HG03460 (cell line): ENCODE data around the gene DDX1.

Experiments used
- ATAC-seq: cut with Tn5 transposase; IDR thresholded peaks from one replicate; pipeline ENCODE4 v1.9.1; 2021; ENCODE audit not compliant: unreplicated experiment

DDX1 gene

GRCh38 chr2:15626967-15627366 is 35.3 kb downstream of the DDX1 start:
- no peak for ATAC-seq

DNA sequence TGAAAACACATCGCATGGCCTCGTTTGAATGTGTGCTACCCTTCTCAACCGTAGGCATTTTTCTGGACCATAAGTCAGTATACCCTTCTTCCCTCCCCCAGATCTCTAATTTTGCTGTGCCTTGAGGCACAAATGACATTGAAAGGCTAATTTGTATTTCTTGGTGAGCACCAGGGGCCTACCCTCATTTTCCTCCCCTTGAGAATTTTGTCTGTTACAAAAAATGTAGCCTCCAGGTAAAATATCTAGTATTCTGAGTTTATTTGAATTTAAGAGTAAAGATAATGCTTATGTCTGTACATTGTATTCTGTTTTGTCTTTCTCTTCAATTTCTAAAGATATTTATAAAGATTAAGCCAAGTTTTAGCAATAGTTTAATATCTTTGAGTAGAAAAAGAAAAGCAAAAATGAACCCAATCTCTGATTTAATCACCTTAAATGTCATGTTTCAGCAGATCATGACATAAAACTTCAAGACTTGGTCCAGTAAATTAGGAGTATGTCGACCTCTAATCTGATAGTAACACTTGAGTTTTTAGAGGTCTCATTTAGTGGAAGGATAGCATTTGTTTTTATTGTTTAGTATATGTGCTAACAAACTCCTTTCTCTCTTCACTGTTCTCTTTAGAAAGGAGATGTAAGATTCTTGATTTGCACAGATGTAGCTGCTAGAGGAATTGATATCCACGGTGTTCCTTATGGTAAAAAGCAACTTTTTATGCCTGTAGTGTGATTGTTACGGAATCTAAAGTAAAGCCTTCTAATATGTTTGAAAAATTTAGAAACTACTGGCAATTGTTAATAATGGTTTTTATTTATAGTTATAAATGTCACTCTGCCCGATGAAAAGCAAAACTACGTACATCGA is 36.4 kb downstream of the DDX1 start:
- ATAC-seq = no peak

DNA sequence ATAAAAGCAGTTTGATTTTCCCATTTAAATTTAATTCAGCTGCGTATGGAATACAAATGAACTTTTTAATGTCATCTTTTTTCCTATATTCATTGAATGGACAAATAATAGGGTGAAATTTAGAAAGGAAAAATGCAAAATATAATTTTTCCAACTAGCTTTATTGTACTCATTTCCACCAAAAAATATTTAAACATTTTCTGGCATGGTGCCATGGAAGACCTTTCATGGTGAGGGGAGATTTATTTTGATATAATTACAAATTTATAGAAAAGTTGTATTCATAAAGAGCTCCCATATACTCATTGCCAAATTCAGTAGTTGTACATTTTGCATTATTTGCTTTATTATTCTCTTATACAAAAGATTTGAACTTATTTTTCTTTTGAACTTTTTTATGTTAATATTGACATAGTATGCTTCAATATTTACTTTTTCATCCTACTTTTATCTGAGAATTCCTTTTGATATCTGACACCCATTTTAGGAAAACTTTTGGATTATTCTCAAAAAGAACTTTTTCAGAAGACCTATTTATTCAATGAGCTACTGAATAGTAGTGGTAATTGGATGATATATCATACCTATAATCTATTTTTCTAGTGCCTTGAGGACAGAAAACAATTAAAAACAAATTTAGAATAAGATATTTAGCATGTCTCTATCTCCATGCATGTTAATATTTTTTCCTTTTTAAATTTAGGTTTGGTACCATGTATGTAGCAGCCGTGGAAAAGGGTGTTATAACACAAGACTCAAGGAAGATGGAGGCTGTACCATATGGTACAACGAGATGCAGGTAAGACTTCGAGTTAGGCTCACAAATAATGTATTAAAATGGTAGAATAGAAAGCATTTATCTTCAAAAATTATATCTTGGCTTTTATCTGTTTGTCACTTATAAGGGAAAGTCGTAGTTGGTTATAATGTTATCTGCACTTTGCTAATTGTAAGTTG is 37.5 kb downstream of the DDX1 start:
- ATAC-seq = no peak

GRCh38 chr2:15630121-15630977 is 38.7 kb downstream of the DDX1 start:
- no peak for ATAC-seq

GRCh38 chr2:15630978-15631719 is 39.5 kb downstream of the DDX1 start:
- no peak for ATAC-seq

DNA sequence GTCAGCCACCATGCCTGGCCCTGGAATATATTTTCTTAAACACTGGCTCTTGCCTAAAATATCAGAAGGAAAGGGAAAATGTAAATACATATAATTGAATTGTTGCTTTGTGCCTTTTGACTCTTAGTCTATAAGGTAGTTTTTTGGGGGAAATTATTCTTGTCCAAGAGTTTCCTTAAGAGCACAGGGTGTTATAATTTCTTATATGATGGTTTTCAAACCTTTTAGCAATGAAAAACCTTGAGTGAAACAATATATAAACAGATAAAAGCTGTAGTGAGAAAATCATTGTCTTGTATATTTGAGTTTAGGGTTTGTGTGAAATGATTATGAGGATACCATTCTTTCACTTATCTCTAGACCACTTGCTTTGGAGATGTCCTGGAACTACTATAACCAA is 40.2 kb downstream of the DDX1 start:
- no peak for ATAC-seq

DNA sequence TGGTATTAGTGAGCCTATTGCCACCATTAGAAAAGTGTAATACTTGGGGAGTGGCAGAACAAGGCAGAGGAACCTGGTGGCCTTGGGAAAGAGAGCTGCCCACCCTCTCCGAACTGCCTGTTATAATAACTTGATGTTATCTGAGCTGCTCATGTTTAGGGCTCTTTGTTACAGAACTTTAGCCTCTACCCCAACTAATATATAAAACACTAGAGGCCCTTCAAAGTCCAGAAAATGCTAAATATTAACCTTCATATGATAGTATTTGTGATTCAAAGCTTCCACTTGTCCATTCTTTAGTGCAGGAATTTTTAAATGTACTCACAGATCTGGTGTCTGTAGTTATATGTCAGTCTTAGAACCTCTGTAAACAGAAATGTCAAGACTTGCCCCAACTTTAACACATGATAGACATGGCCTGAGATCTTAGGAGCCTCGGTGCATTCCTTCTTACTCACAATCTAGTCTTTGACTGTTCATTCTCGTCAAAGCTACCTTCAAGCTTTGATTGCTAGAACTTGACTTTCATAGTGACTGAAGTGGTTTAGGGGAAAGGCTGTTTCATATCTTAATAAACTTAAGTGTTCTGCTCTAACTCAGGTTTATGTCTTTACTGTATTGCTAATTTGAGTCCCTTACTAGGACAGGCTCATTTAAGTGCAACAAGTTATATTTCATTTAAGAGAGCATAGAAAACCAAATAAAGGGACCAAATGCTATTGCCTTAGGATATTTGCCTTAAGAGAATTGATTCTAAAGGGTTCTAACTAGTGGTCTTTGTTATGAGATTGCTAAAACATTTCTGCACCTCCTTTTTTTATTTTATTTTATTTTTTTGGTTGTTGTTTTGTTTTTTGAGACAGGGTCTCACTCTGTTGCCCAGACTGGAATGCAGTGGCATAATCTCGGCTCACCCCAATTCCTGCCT is 41.6 kb downstream of the DDX1 start:
- no peak for ATAC-seq

DNA sequence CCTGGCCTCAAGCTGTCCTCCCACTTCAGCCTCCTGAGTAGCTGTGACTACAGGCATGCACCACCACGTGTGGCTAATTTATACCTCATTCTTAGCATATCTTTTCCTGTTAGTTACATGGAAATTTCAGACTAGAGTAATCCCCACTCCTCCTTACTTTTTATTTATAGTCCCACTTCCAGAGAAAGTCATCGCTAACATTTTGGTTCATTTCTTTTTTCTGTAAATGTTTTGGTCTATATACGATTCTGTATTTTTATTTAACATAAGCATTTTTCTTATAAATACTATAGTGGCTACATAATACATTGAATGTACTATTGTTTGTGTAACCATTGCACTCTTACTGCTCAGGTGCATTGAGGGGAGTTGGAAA is 42.3 kb downstream of the DDX1 start:
- no peak for ATAC-seq

DNA sequence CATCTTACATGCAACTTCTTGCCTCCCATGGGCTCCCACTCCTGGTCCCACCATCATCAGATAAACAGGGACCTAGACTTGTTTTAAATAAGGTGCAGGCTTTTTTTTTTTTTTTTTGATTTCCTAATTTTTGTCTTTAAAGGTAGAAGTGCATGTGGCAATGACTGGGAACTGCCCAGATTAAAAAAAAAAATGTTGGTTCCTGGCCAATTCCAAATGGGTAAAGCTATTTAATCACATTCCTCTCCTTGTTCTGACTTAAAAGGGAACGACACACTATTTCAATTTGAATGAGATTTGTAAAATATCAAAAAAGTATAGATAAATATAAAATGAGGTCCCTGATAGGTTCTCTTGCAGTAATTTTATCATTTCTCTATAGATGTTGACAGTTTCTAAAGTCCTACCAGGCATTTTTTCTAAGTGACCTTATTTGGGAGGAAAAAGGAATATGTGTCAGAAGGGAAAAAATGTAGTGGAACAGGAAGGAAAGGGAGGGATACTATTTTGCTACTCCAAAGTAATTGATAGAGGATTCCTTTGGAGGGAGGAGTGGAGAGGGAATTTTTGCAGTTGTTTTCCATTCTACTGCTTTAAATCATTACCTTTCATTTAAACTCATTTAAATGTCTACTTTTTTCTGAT is 43.3 kb downstream of the DDX1 start:
- no peak for ATAC-seq

DNA sequence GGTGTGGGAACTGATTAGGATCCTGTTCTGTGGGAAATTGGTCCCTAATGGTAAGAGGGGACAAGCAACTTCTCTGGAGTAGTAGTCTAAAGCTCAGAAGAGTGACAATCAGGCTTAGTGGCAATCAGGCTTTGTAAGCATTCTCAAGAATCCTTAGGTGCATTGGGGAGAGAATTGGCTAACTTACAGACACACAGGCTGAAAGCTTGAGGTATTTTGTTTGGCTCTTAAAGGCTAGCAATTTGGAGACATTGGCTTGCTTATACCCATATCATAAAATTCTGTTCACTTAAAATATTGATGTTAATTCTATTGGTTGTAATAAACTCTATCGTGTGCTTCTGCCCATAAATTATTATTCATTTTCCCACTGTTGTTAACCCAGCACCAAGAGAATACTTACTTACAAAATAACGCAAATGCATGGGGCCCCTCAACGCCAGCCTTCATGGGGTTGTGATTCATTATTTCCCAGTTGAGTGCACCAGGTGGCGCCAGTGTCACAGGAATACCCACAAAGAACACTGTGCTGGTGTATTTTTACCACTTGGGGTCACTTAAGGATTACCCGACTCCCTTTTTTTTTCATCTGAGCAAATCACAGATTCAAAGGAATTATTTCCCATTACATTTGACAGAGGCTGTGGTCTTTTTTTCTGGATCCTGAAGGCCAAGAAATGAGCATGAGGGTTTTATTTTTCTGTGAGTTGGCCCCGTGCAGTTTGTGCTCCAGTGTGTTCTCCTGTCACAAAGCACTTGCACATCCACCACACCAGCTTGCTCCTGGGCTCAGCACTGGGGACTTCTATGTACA is 45.5 kb downstream of the DDX1 start:
- peak; percentile 92 for ATAC-seq

- ATAC-seq = no peak
Observed at GRCh38 chr2:15638720-15639119, 47.1 kb downstream of the DDX1 start.

GRCh38 chr2:15639323-15640251 is 47.9 kb downstream of the DDX1 start:
- no peak for ATAC-seq

- no peak for ATAC-seq
Observed at GRCh38 chr2:15640261-15640711, 48.6 kb downstream of the DDX1 start.

- ATAC-seq = no peak
Observed at GRCh38 chr2:15640784-15641183, 49.1 kb downstream of the DDX1 start.

- no peak for ATAC-seq
Observed at GRCh38 chr2:15641530-15641982, 49.9 kb downstream of the DDX1 start.

GRCh38 chr2:15642011-15642814 is 50.5 kb downstream of the DDX1 start:
- ATAC-seq = no peak
